Peyer's patch (tissue), 4 donors: Measurements from ENCODE around the gene CNOT3.

Experiments
- POLR2A ChIP-seq, 2 donors: fragments of 450-650 bp; IDR thresholded peaks; one replicate each; pipeline ENCODE4 v1.5.1; 2017; ENCODE audit warnings: antibody characterized with exemption in 2 of 2, mild to moderate bottlenecking in 2 of 2, moderate library complexity in 2 of 2
- TF ChIP-seq, protein P1 (sequence below), 6 experiments: fragments of 450-650 bp in 4 of 6; fragments of 200-600 bp in 2 of 6; sonication (generic) in 1 of 6; IDR thresholded peaks; one replicate each; pipeline ENCODE4 v1.5.1; 2017 to 2019; ENCODE audit warnings: antibody characterized with exemption in 6 of 6, mild to moderate bottlenecking in 3 of 6, moderate library complexity in 1 of 6

GRCh38 chr19:54165222-54165621 is 27.7 kb downstream of the CNOT3 start:
- TF ChIP-seq, protein P1, sequence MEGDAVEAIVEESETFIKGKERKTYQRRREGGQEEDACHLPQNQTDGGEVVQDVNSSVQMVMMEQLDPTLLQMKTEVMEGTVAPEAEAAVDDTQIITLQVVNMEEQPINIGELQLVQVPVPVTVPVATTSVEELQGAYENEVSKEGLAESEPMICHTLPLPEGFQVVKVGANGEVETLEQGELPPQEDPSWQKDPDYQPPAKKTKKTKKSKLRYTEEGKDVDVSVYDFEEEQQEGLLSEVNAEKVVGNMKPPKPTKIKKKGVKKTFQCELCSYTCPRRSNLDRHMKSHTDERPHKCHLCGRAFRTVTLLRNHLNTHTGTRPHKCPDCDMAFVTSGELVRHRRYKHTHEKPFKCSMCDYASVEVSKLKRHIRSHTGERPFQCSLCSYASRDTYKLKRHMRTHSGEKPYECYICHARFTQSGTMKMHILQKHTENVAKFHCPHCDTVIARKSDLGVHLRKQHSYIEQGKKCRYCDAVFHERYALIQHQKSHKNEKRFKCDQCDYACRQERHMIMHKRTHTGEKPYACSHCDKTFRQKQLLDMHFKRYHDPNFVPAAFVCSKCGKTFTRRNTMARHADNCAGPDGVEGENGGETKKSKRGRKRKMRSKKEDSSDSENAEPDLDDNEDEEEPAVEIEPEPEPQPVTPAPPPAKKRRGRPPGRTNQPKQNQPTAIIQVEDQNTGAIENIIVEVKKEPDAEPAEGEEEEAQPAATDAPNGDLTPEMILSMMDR (IDR thresholded peaks at IDR 0.05), result no peak
- TF ChIP-seq POLR2A (IDR thresholded peaks at IDR 0.05), result no peak
